Measurements from ENCODE around the gene SNX9.

DNA sequence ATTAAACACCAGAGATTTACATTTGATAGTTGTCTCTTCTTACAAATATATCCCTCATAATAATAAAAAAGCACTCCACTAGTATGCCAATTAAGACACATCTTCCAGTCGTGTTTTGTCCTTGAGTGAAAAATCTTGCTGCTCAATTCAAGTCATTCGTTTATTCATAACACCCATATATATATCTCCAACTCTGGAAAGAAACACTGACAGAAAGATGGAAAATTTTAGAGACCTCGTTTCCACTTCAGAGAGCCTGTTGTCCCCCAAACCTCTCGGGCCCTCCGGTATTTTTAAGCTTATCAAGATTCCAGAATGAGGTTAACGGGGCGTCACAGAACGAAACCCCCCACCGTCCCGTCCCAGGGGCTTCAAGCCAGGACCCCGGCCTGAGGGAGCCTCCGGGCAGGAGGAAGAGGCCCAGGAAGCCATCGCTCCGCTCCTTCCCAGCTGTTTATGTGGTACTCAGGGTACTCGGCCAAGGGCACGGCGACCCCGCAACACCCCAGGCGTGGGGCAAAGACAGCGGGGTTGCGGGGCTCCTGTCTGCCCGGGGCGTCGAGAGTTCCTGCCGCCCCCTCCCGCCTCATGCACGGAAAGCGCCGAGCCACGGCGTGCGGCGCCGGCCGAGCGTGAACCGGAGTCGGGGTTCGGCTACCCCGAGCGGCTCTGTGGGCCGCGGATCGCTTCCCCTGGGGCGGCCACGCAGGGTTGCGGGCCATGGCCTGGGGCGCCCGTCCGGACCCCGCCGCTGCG, 623 bp upstream of the SNX9 start:
- no peak for TF ChIP-seq CTCF (conservative IDR thresholded peaks at IDR 0.05; ENCODE audit: low read depth, low read length)
- no peak for TF ChIP-seq EZH2 (IDR thresholded peaks at IDR 0.05; ENCODE audit: borderline replicate concordance, low read depth, low read length, poor library complexity, severe bottlenecking)
